Astrocyte (in vitro differentiated cells and primary cell): ENCODE measurements around the gene PCDHA1. TPM values are rescaled to one million over a fixed set of nuclear protein-coding genes. Genes with fewer than 3 reads are reported as not detected.

Experiments used
- DNase-seq: peaks from one replicate; pipeline ENCODE4 v3.0.0-alpha.2; 2010; ENCODE audit warnings: low read depth
- FAIRE-seq: peaks from 2 replicates; lab custom pipeline; 2011; peaks lifted over from hg19 to GRCh38; lab: Jason Lieb, UNC
- H2AFZ ChIP-seq: 2 replicates; pipeline ENCODE4 v1.6.0; 2012; ENCODE audit warnings: low read depth, low read length, inconsistent platforms
- H3K27ac ChIP-seq: 2 replicates; pipeline ENCODE4 v1.5.1; 2011; ENCODE audit warnings: low read depth, low read length, inconsistent platforms
- H3K27me3 ChIP-seq: 2 replicates; pipeline ENCODE4 v1.6.0; 2011; ENCODE audit warnings: low read length, inconsistent platforms; ENCODE audit not compliant: insufficient read depth
- H3K36me3 ChIP-seq: 2 replicates; pipeline ENCODE4 v1.5.1; 2011; ENCODE audit warnings: low read length, inconsistent platforms; ENCODE audit not compliant: insufficient read depth
- H3K4me1 ChIP-seq: 2 replicates; pipeline ENCODE4 v1.5.1; 2011; ENCODE audit warnings: low read length, inconsistent platforms; ENCODE audit not compliant: insufficient read depth
- H3K4me2 ChIP-seq: 2 replicates; pipeline ENCODE4 v1.6.0; 2012; ENCODE audit warnings: low read length, inconsistent platforms
- H3K4me3 ChIP-seq: 2 replicates; pipeline ENCODE4 v1.5.1; 2011; ENCODE audit warnings: low read depth, mild to moderate bottlenecking, low read length, inconsistent platforms; ENCODE audit not compliant: insufficient read depth
- H3K79me2 ChIP-seq: 2 replicates; pipeline ENCODE4 v1.6.0; 2012; ENCODE audit warnings: mild to moderate bottlenecking, low read length, inconsistent platforms; ENCODE audit not compliant: insufficient read depth
- H3K9ac ChIP-seq: 2 replicates; pipeline ENCODE4 v1.6.0; 2012; ENCODE audit warnings: mild to moderate bottlenecking, low read length, inconsistent platforms
- H3K9me3 ChIP-seq: 2 replicates; pipeline ENCODE4 v1.5.1; 2012; ENCODE audit warnings: low read depth, mild to moderate bottlenecking, low read length, inconsistent platforms; ENCODE audit not compliant: insufficient read depth
- H4K20me1 ChIP-seq: 2 replicates; pipeline ENCODE4 v1.6.0; 2012; ENCODE audit warnings: low read length, inconsistent platforms; ENCODE audit not compliant: insufficient read depth
- H3K27ac Mint-ChIP-seq: one replicate; pipeline ENCODE4 v1.8.0; 2021; ENCODE audit warnings: mild to moderate bottlenecking, mixed read lengths; ENCODE audit not compliant: unreplicated experiment
- H3K27me3 Mint-ChIP-seq: one replicate; pipeline ENCODE4 v1.8.0; 2021; ENCODE audit warnings: low read depth, mixed read lengths; ENCODE audit not compliant: unreplicated experiment
- H3K36me3 Mint-ChIP-seq: one replicate; pipeline ENCODE4 v1.8.0; 2021; ENCODE audit warnings: low read depth, mixed read lengths; ENCODE audit not compliant: unreplicated experiment
- H3K4me1 Mint-ChIP-seq: one replicate; pipeline ENCODE4 v1.8.0; 2021; ENCODE audit warnings: low read depth, mixed read lengths; ENCODE audit not compliant: unreplicated experiment
- H3K4me3 Mint-ChIP-seq: one replicate; pipeline ENCODE4 v1.8.0; 2021; ENCODE audit warnings: mild to moderate bottlenecking, moderate library complexity, mixed read lengths; ENCODE audit not compliant: unreplicated experiment
- H3K9me3 Mint-ChIP-seq: one replicate; pipeline ENCODE4 v1.8.0; 2021; ENCODE audit warnings: mild to moderate bottlenecking, mixed read lengths; ENCODE audit not compliant: unreplicated experiment
- EZH2 ChIP-seq: IDR thresholded peaks from 2 replicates; pipeline ENCODE4 v1.6.1; 2012; ENCODE audit warnings: mild to moderate bottlenecking, low read length, inconsistent platforms; ENCODE audit not compliant: insufficient read depth
- total RNA-seq: library from RNA; stranded (reverse); gene quantifications from 2 replicates; pipeline ENCODE4 v1.2.1, GENCODE V29; 2021
- TF ChIP-seq, protein P1 (sequence below): IDR thresholded peaks from 2 replicates; pipeline ENCODE4 v1.5.1; 2011; ENCODE audit warnings: low read depth, mild to moderate bottlenecking, inconsistent platforms, low read length, moderate library complexity; ENCODE audit not compliant: insufficient read depth

Gene PCDHA1
- total RNA-seq, 1 donor from 2014 or later = not detected

DNA sequence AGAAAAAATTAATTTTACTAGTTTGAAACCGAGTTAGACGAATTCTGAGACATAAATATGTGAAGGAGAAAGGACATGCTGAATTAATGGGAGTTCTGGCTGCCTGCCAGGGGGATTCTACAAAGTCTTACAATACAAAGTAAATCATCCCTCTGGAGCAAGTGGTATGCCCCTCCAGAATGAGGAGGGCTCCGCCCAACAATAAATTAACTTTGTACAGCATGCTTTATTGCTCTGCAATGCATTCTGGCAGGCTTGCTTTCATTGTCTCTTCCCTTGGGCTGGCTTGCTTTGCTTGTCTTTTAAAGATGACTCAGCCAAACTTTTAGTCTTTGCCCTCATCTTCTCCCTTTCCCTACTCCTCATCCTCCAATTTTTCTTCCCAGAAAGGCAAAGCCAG, 253.6 kb downstream of the PCDHA1 start:
- no peaks in the 10 kb centered on the region for H3K4me1 ChIP-seq
- H3K79me2 ChIP-seq = no peaks in the 10 kb centered on the region
- H3K27ac ChIP-seq = no peak overlapping the region
- peak overlapping the region; percentile 40 for H3K4me3 Mint-ChIP-seq
- no peak for TF ChIP-seq EZH2
- TF ChIP-seq, protein P1, sequence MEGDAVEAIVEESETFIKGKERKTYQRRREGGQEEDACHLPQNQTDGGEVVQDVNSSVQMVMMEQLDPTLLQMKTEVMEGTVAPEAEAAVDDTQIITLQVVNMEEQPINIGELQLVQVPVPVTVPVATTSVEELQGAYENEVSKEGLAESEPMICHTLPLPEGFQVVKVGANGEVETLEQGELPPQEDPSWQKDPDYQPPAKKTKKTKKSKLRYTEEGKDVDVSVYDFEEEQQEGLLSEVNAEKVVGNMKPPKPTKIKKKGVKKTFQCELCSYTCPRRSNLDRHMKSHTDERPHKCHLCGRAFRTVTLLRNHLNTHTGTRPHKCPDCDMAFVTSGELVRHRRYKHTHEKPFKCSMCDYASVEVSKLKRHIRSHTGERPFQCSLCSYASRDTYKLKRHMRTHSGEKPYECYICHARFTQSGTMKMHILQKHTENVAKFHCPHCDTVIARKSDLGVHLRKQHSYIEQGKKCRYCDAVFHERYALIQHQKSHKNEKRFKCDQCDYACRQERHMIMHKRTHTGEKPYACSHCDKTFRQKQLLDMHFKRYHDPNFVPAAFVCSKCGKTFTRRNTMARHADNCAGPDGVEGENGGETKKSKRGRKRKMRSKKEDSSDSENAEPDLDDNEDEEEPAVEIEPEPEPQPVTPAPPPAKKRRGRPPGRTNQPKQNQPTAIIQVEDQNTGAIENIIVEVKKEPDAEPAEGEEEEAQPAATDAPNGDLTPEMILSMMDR = no peak
- no peak overlapping the region for H3K4me3 ChIP-seq
- DNase-seq (no peak), FAIRE-seq (no peak)
- H3K9ac ChIP-seq = no peak overlapping the region
- no peak overlapping the region for H2AFZ ChIP-seq
- H3K27me3 Mint-ChIP-seq = peaks cover 6% of the 10 kb centered on the region
- no peaks in the 10 kb centered on the region for H3K9me3 Mint-ChIP-seq
- no peaks in the 10 kb centered on the region for H3K4me1 Mint-ChIP-seq
- no peaks in the 10 kb centered on the region for H3K36me3 ChIP-seq
- H3K4me2 ChIP-seq = no peak overlapping the region
- H3K27ac Mint-ChIP-seq = no peak overlapping the region
- H4K20me1 ChIP-seq = no peaks in the 10 kb centered on the region
- H3K27me3 ChIP-seq = no peaks in the 10 kb centered on the region
- peaks cover 7% of the 10 kb centered on the region for H3K9me3 ChIP-seq
- no peaks in the 10 kb centered on the region for H3K36me3 Mint-ChIP-seq

DNA sequence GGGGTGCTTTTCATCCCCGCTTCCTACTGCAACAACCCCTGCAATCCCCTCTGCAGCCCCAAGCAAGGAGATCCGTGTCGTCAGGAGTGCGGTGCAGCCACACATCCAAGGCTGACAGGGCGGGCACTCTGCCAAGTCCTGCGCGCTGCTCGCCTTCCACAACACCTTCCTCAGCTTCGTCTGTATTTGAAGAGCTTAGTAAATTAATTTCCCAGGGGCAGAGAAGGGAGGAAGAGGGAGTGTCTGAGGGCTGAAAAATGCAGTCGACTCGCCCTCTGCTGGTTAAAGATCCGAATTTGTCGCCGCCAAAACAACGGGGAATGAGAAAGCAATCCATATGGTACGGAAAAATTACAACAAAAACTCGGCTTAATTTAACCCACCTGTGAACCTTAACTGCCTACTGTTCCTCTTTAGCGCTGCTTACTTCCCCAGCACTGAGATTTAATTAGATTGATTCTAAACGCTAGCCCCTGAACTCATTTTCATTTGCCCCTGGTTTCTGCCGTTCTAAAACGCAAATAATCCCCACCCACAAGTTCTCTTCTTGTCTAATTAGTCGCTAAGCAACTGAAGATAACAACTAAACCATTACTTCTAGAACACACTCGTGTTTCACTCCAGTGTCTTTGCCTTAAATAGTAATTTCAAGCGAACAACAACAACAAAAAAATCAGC, 254.3 kb downstream of the PCDHA1 start:
- peak overlapping the region; percentile 51 for H3K4me2 ChIP-seq
- peaks cover 7% of the 10 kb centered on the region for H3K27me3 Mint-ChIP-seq
- no peaks in the 10 kb centered on the region for H3K4me1 Mint-ChIP-seq
- H3K9ac ChIP-seq = no peak overlapping the region
- H3K4me1 ChIP-seq = no peaks in the 10 kb centered on the region
- no peaks in the 10 kb centered on the region for H3K36me3 ChIP-seq
- no peak overlapping the region for H3K4me3 Mint-ChIP-seq
- no peak overlapping the region for H3K27ac Mint-ChIP-seq
- no peak for FAIRE-seq
- no peak for DNase-seq
- no peak for TF ChIP-seq EZH2
- no peaks in the 10 kb centered on the region for H4K20me1 ChIP-seq
- H3K27ac ChIP-seq = no peak overlapping the region
- H2AFZ ChIP-seq = peak overlapping the region; percentile 33
- H3K79me2 ChIP-seq = no peaks in the 10 kb centered on the region
- no peaks in the 10 kb centered on the region for H3K36me3 Mint-ChIP-seq
- H3K9me3 Mint-ChIP-seq = no peaks in the 10 kb centered on the region
- H3K27me3 ChIP-seq = no peaks in the 10 kb centered on the region
- H3K9me3 ChIP-seq = peaks cover 7% of the 10 kb centered on the region
- peak overlapping the region; percentile 35 for H3K4me3 ChIP-seq

DNA sequence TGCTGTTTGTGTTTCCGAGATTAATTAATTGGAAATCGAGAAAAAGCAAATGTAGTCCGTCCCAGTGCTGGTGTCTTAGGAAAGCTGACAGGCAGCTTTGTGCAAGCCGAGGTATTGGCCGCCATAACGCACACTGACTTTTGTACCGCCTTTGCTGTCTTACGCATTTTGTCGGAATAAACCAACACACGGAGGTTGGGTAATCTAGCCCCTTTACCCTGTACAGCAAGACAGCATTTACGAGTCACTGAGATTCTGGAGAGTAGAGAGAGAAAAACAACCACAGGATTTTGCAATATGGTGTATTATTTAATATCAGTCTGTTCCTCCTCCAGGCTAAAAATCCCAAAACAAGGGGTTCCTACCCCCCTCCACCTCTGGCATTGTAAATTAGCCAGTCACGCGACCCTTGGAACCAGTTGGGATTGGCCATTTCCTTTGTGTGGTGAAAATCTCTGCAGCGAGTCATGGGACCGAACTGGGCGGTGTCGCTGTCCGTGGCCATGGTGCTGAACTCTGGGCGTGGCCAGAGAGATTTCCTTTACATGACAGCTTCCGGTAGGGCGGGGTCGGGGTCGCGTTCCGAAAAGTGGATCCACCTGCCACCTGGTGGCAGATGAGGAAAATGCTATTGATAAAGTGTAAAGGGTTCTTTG, 255.0 kb downstream of the PCDHA1 start:
- Mint-ChIP-seq H3K36me3 (no peaks in the 10 kb centered on the region), H3K27ac (no peak overlapping the region), H3K27me3 (peaks cover 8% of the 10 kb centered on the region), H3K4me1 (no peaks in the 10 kb centered on the region), H3K4me3 (no peak overlapping the region), H3K9me3 (no peaks in the 10 kb centered on the region)
- peak; percentile 13 for DNase-seq
- Histone ChIP-seq H3K36me3 (no peaks in the 10 kb centered on the region), H3K4me2 (peak overlapping the region; percentile 51), H3K9ac (no peak overlapping the region), H3K9me3 (peaks cover 7% of the 10 kb centered on the region), H2AFZ (peak overlapping the region; percentile 33), H4K20me1 (no peaks in the 10 kb centered on the region), H3K27ac (no peak overlapping the region), H3K27me3 (no peaks in the 10 kb centered on the region), H3K79me2 (no peaks in the 10 kb centered on the region), H3K4me3 (peak overlapping the region; percentile 35), H3K4me1 (no peaks in the 10 kb centered on the region)
- TF ChIP-seq, protein P1 = peak; percentile 36
- TF ChIP-seq EZH2 = no peak
- FAIRE-seq = no peak
